Caco-2 (cell line): Measurements from ENCODE around the gene ITGB2. TPM values are rescaled to one million over a fixed set of nuclear protein-coding genes. Genes with fewer than 3 reads are reported as not detected.

Experiments used
- BruUV-seq: library from RNA; stranded (reverse); fragments of 400-500 nt; replicated peaks from 2 replicates; lab custom pipeline; 2021; lab: Mats Ljungman, UMichigan
- CTCF ChIA-PET: fragments of 300-600 bp; sonication (Branson Sonifier 250); formaldehyde crosslinking; loops from one replicate; lab custom pipeline; 2022; ENCODE audit warnings: antibody characterized with exemption; lab: Charles Lee
- POLR2A ChIA-PET: fragments of 300-600 bp; sonication (Branson Sonifier 250); formaldehyde crosslinking; loops from one replicate; lab custom pipeline; 2022; ENCODE audit warnings: antibody characterized with exemption; lab: Charles Lee
- DNase-seq, 2 experiments: peaks; one replicate each; pipeline versions ENCODE4 v3.0.0 to v3.0.0-alpha.2; 2020 to 2022
- H3K27me3 ChIP-seq: replicated peaks from 2 replicates; pipeline ENCODE4 v1.6.0; 2011; ENCODE audit warnings: low read length; ENCODE audit not compliant: control insufficient read depth, insufficient read depth
- H3K36me3 ChIP-seq: 2 replicates; pipeline ENCODE4 v1.5.1; 2011; ENCODE audit warnings: low read length; ENCODE audit not compliant: control insufficient read depth, insufficient read depth
- H3K4me1 ChIP-seq: fragments of 250-450 bp; sonication (Bioruptor Pico); 2 replicates; pipeline ENCODE4 v1.5.1; 2020; ENCODE audit warnings: mild to moderate bottlenecking
- H3K4me3 ChIP-seq: 2 replicates; pipeline ENCODE4 v1.5.1; 2011; ENCODE audit warnings: low read depth, mild to moderate bottlenecking, control low read depth, low read length
- H3K9me3 ChIP-seq: fragments of 250-450 bp; sonication (Bioruptor Pico); 2 replicates; pipeline ENCODE4 v1.5.1; 2020; ENCODE audit warnings: mild to moderate bottlenecking, moderate library complexity
- H3K27ac Mint-ChIP-seq: one replicate; pipeline ENCODE4 v1.8.0; 2022; ENCODE audit warnings: mixed read lengths; ENCODE audit not compliant: unreplicated experiment
- H3K27me3 Mint-ChIP-seq: one replicate; pipeline ENCODE4 v1.8.0; 2022; ENCODE audit warnings: mixed read lengths; ENCODE audit not compliant: insufficient read depth, unreplicated experiment
- H3K36me3 Mint-ChIP-seq: one replicate; pipeline ENCODE4 v1.8.0; 2022; ENCODE audit warnings: mild to moderate bottlenecking, mixed read lengths; ENCODE audit not compliant: insufficient read depth, unreplicated experiment
- H3K4me1 Mint-ChIP-seq: one replicate; pipeline ENCODE4 v1.8.0; 2022; ENCODE audit warnings: low read depth, mixed read lengths; ENCODE audit not compliant: unreplicated experiment
- H3K4me3 Mint-ChIP-seq: one replicate; pipeline ENCODE4 v1.8.0; 2022; ENCODE audit warnings: mild to moderate bottlenecking, moderate library complexity, mixed read lengths; ENCODE audit not compliant: unreplicated experiment
- H3K9me3 Mint-ChIP-seq: one replicate; pipeline ENCODE4 v1.8.0; 2022; ENCODE audit warnings: mixed read lengths; ENCODE audit not compliant: unreplicated experiment
- CTCF ChIP-seq, 2 experiments: fragments of 200-600 bp in 1 of 2; IDR thresholded peaks; 1 replicate in 1 of 2; 2 replicates in 1 of 2; pipeline versions ENCODE4 v1.5.1 to v1.8.0; 2011 to 2022; ENCODE audit warnings: antibody characterized with exemption in 1 of 2, control low read depth in 1 of 2, inconsistent platforms in 1 of 2, low read depth in 1 of 2, low read length in 1 of 2, mild to moderate bottlenecking in 1 of 2, moderate library complexity in 1 of 2; ENCODE audit not compliant: insufficient read depth in 1 of 2, severe bottlenecking in 1 of 2, unreplicated experiment in 1 of 2
- intact Hi-C: fragments of 100-400 bp; cut with micrococcal nuclease; formaldehyde crosslinking; loops from one replicate; pipeline ENCODE4 v1.10.0; 2022; ENCODE audit not compliant: unreplicated experiment
- total RNA-seq: library from RNA; stranded (reverse); gene quantifications from 2 replicates; pipeline ENCODE4 v1.2.3, GENCODE V29; 2022

The ITGB2 gene
- total RNA-seq, 1 experiment from 2014 or later, result 0.48 TPM

DNA sequence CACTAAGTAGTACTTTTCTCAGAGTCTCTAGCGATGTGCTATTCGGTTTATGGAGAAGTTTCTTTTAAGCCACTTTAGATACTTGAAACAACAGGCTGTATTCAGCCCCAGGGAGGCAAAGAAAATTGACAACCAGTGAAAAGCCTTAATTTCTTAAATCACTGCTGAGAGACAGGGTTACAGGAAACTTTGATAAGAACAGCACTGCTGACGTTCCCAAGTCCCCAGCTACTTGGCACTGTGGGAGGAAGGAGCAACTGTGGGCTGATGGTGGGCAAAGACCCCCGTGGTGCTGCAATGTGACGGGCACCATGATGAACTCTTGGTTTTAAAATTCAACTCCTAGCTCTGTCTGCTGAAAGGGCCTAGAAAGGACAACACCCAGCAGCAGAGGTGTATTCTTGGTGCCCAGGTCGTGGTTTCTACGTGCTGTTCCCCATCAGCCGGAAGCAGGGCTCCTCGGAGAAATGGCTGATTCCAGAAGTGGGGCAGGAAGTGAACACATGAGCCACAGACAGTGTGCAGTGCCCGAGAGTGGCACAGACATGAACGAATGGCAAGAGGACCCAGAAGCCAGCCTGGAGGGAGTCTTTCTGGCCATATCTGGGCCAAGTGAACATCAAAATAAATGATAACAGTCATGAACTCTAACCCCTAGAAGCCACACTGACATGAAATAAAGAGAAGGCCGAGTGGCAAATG lies 52.5 kb downstream of the ITGB2 start:
- no peak for TF ChIP-seq CTCF (IDR thresholded peaks at IDR 0.05; ENCODE audit: insufficient read depth in 1 of 2, low read depth in 1 of 2, low read length in 1 of 2, severe bottlenecking in 1 of 2, unreplicated experiment in 1 of 2)
- H3K27ac Mint-ChIP-seq, result peak overlapping the region; percentile 89
- Histone ChIP-seq H3K27me3 (no peaks in the 10 kb centered on the region), H3K36me3 (no peaks in the 10 kb centered on the region; the same call in none of the 2 replicates), H3K4me3 (no peak overlapping the region), H3K9me3 (no peaks in the 10 kb centered on the region), H3K4me1 (peaks cover 54% of the 10 kb centered on the region)
- ChIA-PET POLR2A (no interaction called here), CTCF (no interaction called here)
- no TSS peak for BruUV-seq
- peaks cover 88% of the 10 kb centered on the region for H3K36me3 Mint-ChIP-seq
- no peak for DNase-seq
- no peaks in the 10 kb centered on the region for H3K27me3 Mint-ChIP-seq
- intact Hi-C loops, result no loop called here
- H3K4me3 Mint-ChIP-seq, result peak overlapping the region; percentile 66
- H3K9me3 Mint-ChIP-seq, result no peaks in the 10 kb centered on the region
- H3K4me1 Mint-ChIP-seq, result peaks cover 46% of the 10 kb centered on the region

GRCh38 chr21:44867464-44867863 lies 53.2 kb downstream of the ITGB2 start:
- no peak overlapping the region for H3K4me3 ChIP-seq
- H3K9me3 ChIP-seq, result no peaks in the 10 kb centered on the region
- ChIA-PET POLR2A (no interaction called here), CTCF (no interaction called here)
- no peaks in the 10 kb centered on the region for H3K27me3 ChIP-seq
- intact Hi-C loops, result no loop called here
- Mint-ChIP-seq H3K27me3 (no peaks in the 10 kb centered on the region), H3K4me3 (peak overlapping the region; percentile 22), H3K36me3 (peaks cover 88% of the 10 kb centered on the region), H3K27ac (peak overlapping the region; percentile 88), H3K4me1 (peaks cover 46% of the 10 kb centered on the region), H3K9me3 (no peaks in the 10 kb centered on the region)
- DNase-seq, result no peak
- no peak for TF ChIP-seq CTCF (IDR thresholded peaks at IDR 0.05; ENCODE audit: insufficient read depth in 1 of 2, low read depth in 1 of 2, low read length in 1 of 2, severe bottlenecking in 1 of 2, unreplicated experiment in 1 of 2)
- peaks cover 54% of the 10 kb centered on the region for H3K4me1 ChIP-seq
- H3K36me3 ChIP-seq, result no peaks in the 10 kb centered on the region; the same call in none of the 2 replicates
- no TSS peak for BruUV-seq

GRCh38 chr21:44866780-44867179 lies 53.9 kb downstream of the ITGB2 start:
- BruUV-seq, result no TSS peak
- Mint-ChIP-seq H3K36me3 (peaks cover 88% of the 10 kb centered on the region), H3K4me3 (peak overlapping the region; percentile 22), H3K27me3 (no peaks in the 10 kb centered on the region), H3K9me3 (no peaks in the 10 kb centered on the region), H3K4me1 (peaks cover 43% of the 10 kb centered on the region), H3K27ac (peak overlapping the region; percentile 88)
- POLR2A ChIA-PET, result interaction anchor here (0.9 kb wide), 1 partner anchor 14 kb away, joined by 3 read pairs; no protein-coding TSS in a partner anchor
- Histone ChIP-seq H3K4me1 (peaks cover 50% of the 10 kb centered on the region), H3K4me3 (no peak overlapping the region), H3K27me3 (no peaks in the 10 kb centered on the region), H3K9me3 (no peaks in the 10 kb centered on the region), H3K36me3 (no peaks in the 10 kb centered on the region; the same call in none of the 2 replicates)
- CTCF ChIA-PET, result interaction anchor here (0.6 kb wide), 1 partner anchor 8 kb away, joined by 3 read pairs; no protein-coding TSS in a partner anchor
- TF ChIP-seq CTCF (IDR thresholded peaks at IDR 0.05; ENCODE audit: insufficient read depth in 1 of 2, low read depth in 1 of 2, low read length in 1 of 2, severe bottlenecking in 1 of 2, unreplicated experiment in 1 of 2), result no peak
- DNase-seq, result peak in 1 of 2 experiments; percentile 17
- intact Hi-C loops, result no loop called here
